HUDEP-2 (cell line): Measurements from ENCODE around the gene TBC1D10B.
A peak's percentile ranks its signal among the peaks of the same experiment; 100 is the strongest.
"Not testable (repeated sequence)": the region's sequence is repeated elsewhere in the genome, so short reads cannot be mapped to it uniquely, and the experiment has no call there.

Experiments
- DNase-seq, 76 experiments: peaks; one replicate each; lab custom pipeline; 2025; ENCODE audit not compliant: unreplicated experiment in 76 of 76; lab: John Stamatoyannopoulos, UW

TBC1D10B gene

GRCh38 chr16:30357715-30358576, 12.3 kb downstream of the TBC1D10B start:
- DNase-seq, result no peak

GRCh38 chr16:30357085-30357714, 13.1 kb downstream of the TBC1D10B start:
- DNase-seq, result no peak

- peak in 1 of 76 experiments; percentile 25 for DNase-seq
Observed at GRCh38 chr16:30356401-30357084, 13.8 kb downstream of the TBC1D10B start.

DNA sequence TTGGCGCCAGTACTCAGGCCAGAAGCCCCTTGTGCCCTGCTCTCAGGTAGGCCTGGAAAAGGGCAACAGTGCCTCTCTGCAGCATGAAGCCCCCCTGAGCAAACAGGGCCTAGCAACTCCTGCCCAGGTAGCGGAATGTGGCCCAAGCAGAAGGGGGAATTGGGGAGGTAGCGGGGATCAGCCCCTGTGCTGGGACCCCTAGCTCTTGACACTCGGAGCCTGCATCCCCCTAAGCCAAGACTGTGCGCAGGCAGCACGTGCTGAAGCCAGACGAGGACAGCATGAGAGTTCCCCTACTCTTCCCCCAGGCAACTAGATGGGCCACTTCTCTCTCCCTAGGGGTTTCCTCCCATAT, 14.4 kb downstream of the TBC1D10B start:
- DNase-seq, result no peak

GRCh38 chr16:30355144-30355953, 14.9 kb downstream of the TBC1D10B start, which contains the start of gene CD2BP2:
Gene CD2BP2, minus strand, starts transcription at chr16:30355308. Its CDS starts 627 bp downstream, at chr16:30354681.
- peak in 74 of 76 experiments; percentile 50 to 96 (median 90) for DNase-seq

GRCh38 chr16:30354423-30355143, 15.7 kb downstream of the TBC1D10B start:
- peak in 1 of 76 experiments; percentile 25 for DNase-seq

GRCh38 chr16:30353438-30354129, 16.7 kb downstream of the TBC1D10B start:
- no peak for DNase-seq

GRCh38 chr16:30352488-30353401, 17.5 kb downstream of the TBC1D10B start:
- no peak for DNase-seq

DNA sequence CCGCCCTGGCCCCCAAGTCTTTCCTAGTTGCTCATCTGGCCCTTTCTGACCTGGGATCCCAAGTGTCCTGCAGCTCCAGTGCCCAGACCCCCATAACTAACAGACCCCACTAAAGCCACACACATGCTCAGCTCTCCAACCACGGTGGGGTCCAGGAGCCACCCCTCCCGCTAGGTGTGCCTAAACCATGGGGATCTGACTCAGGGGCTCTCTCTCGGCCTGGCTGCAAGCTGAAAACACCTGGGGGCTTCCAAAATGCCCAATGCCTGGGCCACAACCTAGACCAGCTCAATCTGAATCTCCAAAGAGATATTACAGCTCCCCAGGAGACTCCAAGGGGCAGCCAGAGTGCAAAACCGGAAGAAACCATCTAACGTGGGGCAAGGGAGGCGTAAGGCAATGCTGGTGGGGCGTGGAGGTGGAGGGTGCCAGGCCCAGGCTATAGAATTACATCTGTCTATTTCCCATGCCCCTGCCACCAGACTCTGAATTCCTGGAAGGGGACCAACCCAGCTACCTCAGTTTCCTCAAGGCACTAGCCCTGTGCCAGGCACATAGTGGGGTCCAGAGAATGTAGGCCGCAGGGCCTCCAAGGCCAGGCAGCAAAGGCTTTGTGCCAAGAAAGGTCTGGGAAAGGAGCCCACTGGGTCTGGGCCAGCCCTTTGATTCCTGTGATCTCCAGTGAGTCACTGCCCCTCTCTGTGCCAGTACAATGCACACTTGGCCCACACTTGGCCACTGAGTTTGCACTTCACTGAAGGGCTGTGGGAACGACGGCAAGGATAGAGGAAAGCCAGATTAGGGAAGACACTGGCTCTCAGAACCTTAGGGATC, 18.5 kb downstream of the TBC1D10B start:
- DNase-seq, result peak in 12 of 76 experiments; percentile 4 to 43 (median 26)

- DNase-seq, result no peak
Observed at GRCh38 chr16:30351001-30351441, 19.3 kb downstream of the TBC1D10B start.

GRCh38 chr16:30350134-30350871, 20.0 kb downstream of the TBC1D10B start:
- DNase-seq, result no peak

GRCh38 chr16:30349675-30350074, 20.6 kb downstream of the TBC1D10B start:
- no peak for DNase-seq

DNA sequence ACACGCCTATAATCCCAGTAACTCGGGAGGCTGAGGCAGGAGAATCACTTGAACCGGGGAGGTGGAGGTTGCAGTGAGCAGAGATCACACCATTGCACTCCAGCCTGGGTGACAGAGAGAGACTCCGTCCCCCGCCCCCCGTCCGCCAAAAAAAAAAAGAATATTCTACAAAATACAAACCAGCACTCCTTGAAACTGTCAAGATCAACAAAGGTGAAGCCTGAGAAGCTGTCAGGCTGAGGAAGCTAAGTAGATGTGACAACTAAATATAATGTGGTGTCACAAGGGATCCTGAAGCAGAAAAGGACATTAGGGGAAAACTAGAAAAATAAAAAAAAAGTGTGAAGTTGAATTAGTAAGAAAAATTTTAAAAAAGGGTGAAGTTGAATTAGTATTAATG, 21.4 kb downstream of the TBC1D10B start:
- DNase-seq, result no peak

GRCh38 chr16:30348113-30348512, 22.2 kb downstream of the TBC1D10B start:
- DNase-seq, result no peak

GRCh38 chr16:30346286-30346685, 24.0 kb downstream of the TBC1D10B start:
- DNase-seq, result no peak

GRCh38 chr16:30343491-30343820, 26.8 kb downstream of the TBC1D10B start:
- not testable (repeated sequence) for DNase-seq
